DND-41 (cell line): Measurements from ENCODE around the gene OR6K6.

Experiments
- CTCF ChIP-seq: IDR thresholded peaks from 2 replicates; pipeline ENCODE4 v1.5.1; 2012; ENCODE audit warnings: borderline replicate concordance, low read length, moderate library complexity, mild to moderate bottlenecking; ENCODE audit not compliant: poor library complexity, severe bottlenecking; ENCODE audit errors: extremely low read depth
- EZH2 ChIP-seq: IDR thresholded peaks from 3 replicates; pipeline ENCODE4 v1.6.1; 2012; ENCODE audit warnings: borderline replicate concordance, low read depth, mild to moderate bottlenecking, moderate library complexity, low read length, inconsistent platforms; ENCODE audit not compliant: severe bottlenecking

GRCh38 chr1:158754420-158754819 lies at the start of gene OR6K6:
- TF ChIP-seq CTCF, result no peak
- no peak for TF ChIP-seq EZH2
